Heart right ventricle (tissue), 16 donors: ENCODE data around the gene CAMK4. TPM values are rescaled to one million over a fixed set of nuclear protein-coding genes. Genes with fewer than 3 reads are reported as not detected.

Experiments
- ATAC-seq, 8 donors: fragments of 200-7000 bp; cut with Tn5 transposase; one replicate each; pipeline ENCODE4 v1.9.1; 2020; ENCODE audit warnings: mild to moderate bottlenecking in 8 of 8, moderate library complexity in 8 of 8, moderate number of reproducible peaks in 1 of 8
- DNase-seq, 2 donors: peaks; one replicate each; pipeline ENCODE4 v3.0.0-alpha.2; 2020
- H3K27ac ChIP-seq, 10 donors: fragments of 200-600 bp; sonication (generic) in 2 of 10; one replicate each; pipeline versions ENCODE4 v1.5.0 to v1.8.0; 2020 to 2022; ENCODE audit warnings: mild to moderate bottlenecking in 3 of 10
- H3K27me3 ChIP-seq, 7 donors: fragments of 200-600 bp; one replicate each; pipeline ENCODE4 v1.8.0; 2021 to 2022; ENCODE audit warnings: mild to moderate bottlenecking in 2 of 7
- H3K36me3 ChIP-seq, 9 donors: fragments of 200-600 bp; sonication (generic) in 1 of 9; one replicate each; pipeline versions ENCODE4 v1.5.0 to v1.8.0; 2020 to 2022; ENCODE audit warnings: mild to moderate bottlenecking in 2 of 9
- H3K4me1 ChIP-seq, 9 donors: fragments of 200-600 bp; sonication (generic) in 1 of 9; one replicate each; pipeline versions ENCODE4 v1.5.0 to v1.8.0; 2020 to 2022; ENCODE audit warnings: mild to moderate bottlenecking in 4 of 9
- H3K4me3 ChIP-seq, 10 donors: fragments of 200-600 bp; sonication (generic) in 2 of 10; one replicate each; pipeline versions ENCODE4 v1.5.0 to v1.8.0; 2020 to 2022; ENCODE audit warnings: mild to moderate bottlenecking in 7 of 10, moderate library complexity in 2 of 10
- H3K9me3 ChIP-seq, 11 donors: fragments of 200-600 bp in 10 of 11; sonication (generic) in 2 of 11; one replicate each; pipeline versions ENCODE4 v1.5.0 to v1.8.0; 2013 to 2022; ENCODE audit warnings: mild to moderate bottlenecking in 2 of 11, control low read depth in 1 of 11, moderate library complexity in 1 of 11
- WGBS, 2 donors: extraction: QIAGEN DNeasy Blood & Tissue Kit; methylation state at CpG; one replicate each; pipeline ENCODE4 v1.1.7; 2013; ENCODE audit warnings: inconsistent platforms in 1 of 2; 5-methylcytosine and 5-hydroxymethylcytosine counted together
- intact Hi-C, 10 donors: fragments of 100-400 bp; cut with DNase I; formaldehyde crosslinking; loops; one replicate each; pipeline versions ENCODE4 v1.11.1 to v1.14.2; 2022
- polyA plus RNA-seq, 2 donors: library from polyadenylated mRNA; stranded (reverse); fragments of 200-250 nt; gene quantifications; one replicate each; pipeline ENCODE4 v1.2.3, GENCODE V29; 2013
- total RNA-seq, 10 donors: library from RNA; stranded (reverse); fragmentation: NEBNext Ultra II Directional in 3 of 10; extraction: Animal tissue kit (Norgen Biotek cat#: 25700) in 3 of 10; gene quantifications; one replicate each; pipeline versions ENCODE4 v1.2.1 to v1.2.4, GENCODE V29; 2021 to 2023
- TF ChIP-seq, protein P1 (sequence below), 9 donors: fragments of 200-600 bp; sonication (generic) in 2 of 9; IDR thresholded peaks; one replicate each; pipeline versions ENCODE4 v1.5.0 to v1.8.0; 2021 to 2022; ENCODE audit warnings: antibody characterized with exemption in 9 of 9, mild to moderate bottlenecking in 5 of 9, moderate library complexity in 1 of 9
- donor health status: Arrhythmogenic right ventricular cardiomyopathy.
- donor health status: ischemic (EF 13 %, LVEDD 7.1; RV severe dilation, severe dysfunction).
- donor health status: healthy with polysubstance abuse.
- donor health status: DM: no; HTN: yes; CAD: no.
- donor health status: DM: no; HTN: no; CAD: no.
- donor health status: ischemic (EF 25% LVEDD 6.9; RV normal size, moderate dysfunction).
- donor health status: ischemic (EF 25% LVEDD 5.7; RV mildly dilated, moderate dysfunction).
- donor health status: healthy.
- donor health status: DM: yes; HTN: yes; CAD: no.
- donor health status: Ischemic cardiomyopathy.
- donor health status: ischemic (EF 35%, LVEDD 5.7; RV mildly dilated, moderate dysfunction).
- donor health status: nonischemic (EF 11% LVEDD 7.7; RV severe dilation, severe dysfunction).
- donor health status: DM: yes; HTN: yes; CAD: no.
- donor health status: PGD.
- donor health status: ischemic (EF 29% LVEDD 5.4; RV normal size, mild dysfunction).
- donor health status: nonischemic (EF 23%, LVEDD 6.1; RV moderate dilation, normal function).

CAMK4 gene
- total and polyA plus RNA-seq, 12 donors: 0.02 to 2.0 (median 0.34) TPM; not detected in 1

DNA sequence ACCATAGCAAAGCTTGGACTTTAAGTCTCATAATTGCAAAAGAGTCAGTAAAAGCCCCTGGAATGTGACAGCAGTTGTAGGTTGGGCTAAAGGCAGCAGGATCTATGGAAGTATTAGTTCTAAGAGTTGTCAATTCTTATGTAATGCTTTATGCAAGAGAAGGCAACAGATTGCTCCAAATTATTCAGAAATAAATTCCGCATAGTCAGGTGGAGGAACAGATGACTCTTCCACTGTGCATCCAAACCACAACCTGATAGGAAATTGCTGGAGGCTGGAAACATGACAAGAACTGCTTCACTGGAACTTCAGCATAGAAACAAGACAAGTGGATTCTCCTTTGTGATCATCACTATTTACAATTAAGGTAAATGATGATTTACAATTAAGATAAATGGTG is 187.1 kb downstream of the CAMK4 start:
- Histone ChIP-seq H3K27ac (no peak overlapping the region), H3K4me3 (no peak overlapping the region), H3K9me3 (no peaks in the 10 kb centered on the region), H3K4me1 (no peaks in the 10 kb centered on the region), H3K27me3 (peaks cover 0 to 7% (median 0%) of the 10 kb centered on the region in 7 donors), H3K36me3 (no peaks in the 10 kb centered on the region)
- TF ChIP-seq, protein P1, sequence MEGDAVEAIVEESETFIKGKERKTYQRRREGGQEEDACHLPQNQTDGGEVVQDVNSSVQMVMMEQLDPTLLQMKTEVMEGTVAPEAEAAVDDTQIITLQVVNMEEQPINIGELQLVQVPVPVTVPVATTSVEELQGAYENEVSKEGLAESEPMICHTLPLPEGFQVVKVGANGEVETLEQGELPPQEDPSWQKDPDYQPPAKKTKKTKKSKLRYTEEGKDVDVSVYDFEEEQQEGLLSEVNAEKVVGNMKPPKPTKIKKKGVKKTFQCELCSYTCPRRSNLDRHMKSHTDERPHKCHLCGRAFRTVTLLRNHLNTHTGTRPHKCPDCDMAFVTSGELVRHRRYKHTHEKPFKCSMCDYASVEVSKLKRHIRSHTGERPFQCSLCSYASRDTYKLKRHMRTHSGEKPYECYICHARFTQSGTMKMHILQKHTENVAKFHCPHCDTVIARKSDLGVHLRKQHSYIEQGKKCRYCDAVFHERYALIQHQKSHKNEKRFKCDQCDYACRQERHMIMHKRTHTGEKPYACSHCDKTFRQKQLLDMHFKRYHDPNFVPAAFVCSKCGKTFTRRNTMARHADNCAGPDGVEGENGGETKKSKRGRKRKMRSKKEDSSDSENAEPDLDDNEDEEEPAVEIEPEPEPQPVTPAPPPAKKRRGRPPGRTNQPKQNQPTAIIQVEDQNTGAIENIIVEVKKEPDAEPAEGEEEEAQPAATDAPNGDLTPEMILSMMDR (IDR thresholded peaks at IDR 0.05): no peak
- 87 to 88% methylated on average over 1 of the region's 1 CpG for WGBS, 2 donors
- intact Hi-C loops: no loop called here
- ATAC-seq (no peak), DNase-seq (no peak)

- ATAC-seq: no peak
- Histone ChIP-seq H3K4me1 (no peaks in the 10 kb centered on the region), H3K36me3 (no peaks in the 10 kb centered on the region), H3K27ac (no peak overlapping the region), H3K27me3 (peaks cover 0 to 7% (median 0%) of the 10 kb centered on the region in 7 donors), H3K4me3 (no peak overlapping the region), H3K9me3 (no peaks in the 10 kb centered on the region)
- intact Hi-C loops: no loop called here
- TF ChIP-seq, protein P1 (IDR thresholded peaks at IDR 0.05): no peak
- 68 to 88% methylated on average over 2 of the region's 2 CpGs for WGBS, 2 donors
- no peak for DNase-seq
Observed at GRCh38 chr5:111412593-111412992, 188.4 kb downstream of the CAMK4 start.

- 90 to 94% methylated on average over 3 of the region's 3 CpGs for WGBS, 2 donors
- Histone ChIP-seq H3K9me3 (no peaks in the 10 kb centered on the region), H3K36me3 (no peaks in the 10 kb centered on the region), H3K4me3 (no peak overlapping the region), H3K27me3 (peaks cover 0 to 7% (median 0%) of the 10 kb centered on the region in 7 donors), H3K27ac (no peak overlapping the region), H3K4me1 (no peaks in the 10 kb centered on the region)
- ATAC-seq (no peak), DNase-seq (no peak)
- intact Hi-C loops: no loop called here
- TF ChIP-seq, protein P1 (IDR thresholded peaks at IDR 0.05): no peak
Observed at GRCh38 chr5:111415053-111415452, 190.9 kb downstream of the CAMK4 start.

DNA sequence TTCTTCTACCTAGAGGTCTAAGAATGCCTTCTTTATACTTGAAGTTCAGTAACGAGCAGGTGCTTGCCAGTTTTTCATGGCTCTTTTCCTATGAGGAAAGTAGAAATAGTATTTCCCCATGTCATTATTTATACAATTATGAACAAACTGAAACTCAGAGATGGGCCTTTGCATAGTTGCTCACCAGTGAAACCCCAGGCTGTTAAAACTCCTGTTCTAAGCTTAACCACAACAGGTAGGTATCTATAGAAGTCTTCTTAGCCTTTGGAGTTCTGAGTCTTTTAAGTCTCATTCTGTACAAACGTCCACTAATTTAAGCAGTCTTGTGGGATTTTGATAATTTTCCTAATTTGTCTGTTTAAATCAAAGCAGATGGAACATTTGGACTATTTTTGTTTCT is 198.1 kb downstream of the CAMK4 start:
- no peaks in the 10 kb centered on the region for H3K27me3 ChIP-seq
- H3K9me3 ChIP-seq: no peaks in the 10 kb centered on the region
- ATAC-seq: no peak
- no peak overlapping the region for H3K27ac ChIP-seq
- TF ChIP-seq, protein P1 (IDR thresholded peaks at IDR 0.05): no peak
- intact Hi-C loops: no loop called here
- H3K4me3 ChIP-seq: no peak overlapping the region
- no peaks in the 10 kb centered on the region for H3K36me3 ChIP-seq
- no peak for DNase-seq
- no peaks in the 10 kb centered on the region for H3K4me1 ChIP-seq
- WGBS, 2 donors: 63 to 75% methylated on average over 2 of the region's 2 CpGs
